CD4-positive, alpha-beta T cell treated with Interleukin-12 subunit alpha and Interleukin-12 subunit beta, for 1 hour (primary cell): ENCODE measurements around the gene DCTN3.

ENCODE experiments used
- DNase-seq: peaks from one replicate; pipeline ENCODE4 v3.0.0-alpha.2; 2020

DCTN3 gene

DNA sequence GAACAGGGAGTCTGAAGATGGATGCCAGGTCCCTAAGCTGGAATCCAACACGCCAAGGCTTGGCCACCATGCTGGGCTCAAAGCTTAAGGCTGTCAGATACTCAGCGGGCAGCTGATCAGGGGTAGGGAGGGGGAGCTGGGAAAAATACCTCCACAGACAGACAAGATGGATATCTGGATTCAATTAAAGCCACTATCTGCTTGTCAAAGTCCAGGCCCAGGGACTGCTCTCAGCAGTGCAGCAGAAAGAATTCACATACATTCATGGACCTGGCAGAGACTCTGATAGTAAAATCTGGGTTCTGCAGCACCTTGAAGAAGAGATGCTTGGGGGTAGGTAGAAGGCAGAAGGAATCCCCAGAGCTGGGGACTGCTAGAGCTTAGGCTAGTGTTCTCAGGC is 5.2 kb downstream of the DCTN3 start:
- no peak for DNase-seq

GRCh38 chr9:34612788-34613390 is 7.4 kb downstream of the DCTN3 start:
- DNase-seq = peak; percentile 79

DNA sequence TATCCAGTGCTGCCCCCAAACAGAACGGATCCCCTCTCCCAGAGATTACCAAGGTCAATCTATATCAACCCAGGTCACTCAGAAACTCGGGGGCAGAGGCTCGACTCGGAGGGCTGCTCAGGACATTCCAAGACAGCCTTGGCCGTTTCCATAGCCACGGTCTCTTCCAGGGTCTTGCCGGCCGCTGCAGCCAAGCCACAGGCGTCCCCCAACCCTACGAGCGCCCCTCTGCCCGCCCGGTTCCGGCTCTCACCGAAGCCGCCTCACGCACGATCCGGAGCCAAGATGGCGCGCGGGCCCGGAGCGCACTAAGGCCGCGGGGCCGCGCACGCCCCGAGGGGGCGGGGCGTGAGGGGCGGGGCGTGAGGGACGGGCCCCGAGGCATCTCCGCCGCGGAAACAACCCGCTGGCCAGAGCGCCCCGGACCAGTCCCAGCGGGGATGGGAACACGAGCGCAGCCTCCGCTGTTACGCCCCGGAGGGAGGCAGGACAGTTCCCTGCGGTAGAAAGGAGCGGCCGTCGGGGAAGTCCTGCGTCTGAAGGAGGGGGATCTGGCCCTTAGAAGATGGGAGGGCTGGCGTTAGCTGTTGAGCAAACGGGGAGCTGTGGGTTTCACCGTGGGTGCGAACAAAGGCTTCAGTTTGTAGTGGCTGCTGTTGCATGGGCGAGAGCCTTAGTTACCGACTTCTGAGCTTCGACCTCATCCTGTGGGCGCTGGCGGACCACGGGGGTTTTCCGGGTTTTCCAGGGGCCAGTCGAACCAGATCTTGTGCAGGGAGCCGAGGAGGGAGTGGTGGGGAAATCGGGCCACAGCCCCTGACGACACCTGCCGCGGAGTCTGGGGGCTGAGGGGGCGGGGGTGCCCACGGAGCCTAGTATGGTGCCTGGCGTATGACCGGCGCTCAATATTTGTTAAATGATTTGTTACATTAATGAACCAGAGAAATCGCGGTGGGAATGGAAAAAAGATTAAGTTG is 8.2 kb downstream of the DCTN3 start, which contains the start of gene RPP25L:
Gene RPP25L, minus strand, starts transcription at position 287 of the 977 bp plus-strand sequence. CDS start 801 bp downstream, outside the sequence.
- peak; percentile 87 for DNase-seq

GRCh38 chr9:34611251-34611810 is 9.0 kb downstream of the DCTN3 start:
- DNase-seq = no peak

- DNase-seq = no peak
Observed at GRCh38 chr9:34610434-34611206, 9.7 kb downstream of the DCTN3 start.

GRCh38 chr9:34607331-34607730 is 13.0 kb downstream of the DCTN3 start:
- no peak for DNase-seq

DNA sequence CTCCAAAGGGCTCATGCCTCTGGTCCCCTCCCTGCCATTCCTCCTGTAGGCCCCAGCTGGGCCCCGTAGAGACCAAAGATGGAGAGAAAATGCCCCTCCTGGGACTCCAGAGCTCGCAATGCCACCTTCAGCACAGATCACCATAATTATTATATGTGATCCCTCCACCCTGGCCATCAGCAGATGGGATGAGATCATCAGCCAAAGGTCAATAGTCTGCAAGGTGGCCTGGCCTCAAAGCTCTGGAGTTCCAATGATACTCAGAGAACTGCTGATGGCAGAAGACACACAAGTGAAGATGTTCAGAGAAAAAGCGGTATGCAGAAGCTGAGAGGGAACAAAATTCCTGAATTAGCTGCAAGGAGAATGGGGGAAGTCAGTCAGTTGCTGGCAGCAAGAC is 13.4 kb downstream of the DCTN3 start:
- no peak for DNase-seq

DNA sequence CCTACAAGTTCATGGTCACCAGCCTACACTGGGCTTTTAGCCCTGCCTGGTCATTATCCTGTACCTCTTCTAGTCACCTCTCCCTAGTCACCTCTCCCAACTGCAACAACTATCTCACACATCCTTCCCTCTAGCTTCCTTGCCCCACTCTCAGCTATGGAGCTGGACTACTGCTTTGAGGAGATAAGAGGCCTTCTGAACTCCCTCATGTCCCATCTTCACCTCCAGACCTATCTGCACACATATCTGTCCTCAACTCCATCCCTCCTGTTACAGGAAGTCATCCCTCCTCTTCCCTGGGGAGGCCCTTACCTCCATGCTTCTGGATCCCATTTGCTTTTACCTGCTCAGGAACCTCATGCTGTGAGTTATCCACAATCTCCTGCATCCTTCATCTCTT is 14.1 kb downstream of the DCTN3 start:
- DNase-seq = no peak

DNA sequence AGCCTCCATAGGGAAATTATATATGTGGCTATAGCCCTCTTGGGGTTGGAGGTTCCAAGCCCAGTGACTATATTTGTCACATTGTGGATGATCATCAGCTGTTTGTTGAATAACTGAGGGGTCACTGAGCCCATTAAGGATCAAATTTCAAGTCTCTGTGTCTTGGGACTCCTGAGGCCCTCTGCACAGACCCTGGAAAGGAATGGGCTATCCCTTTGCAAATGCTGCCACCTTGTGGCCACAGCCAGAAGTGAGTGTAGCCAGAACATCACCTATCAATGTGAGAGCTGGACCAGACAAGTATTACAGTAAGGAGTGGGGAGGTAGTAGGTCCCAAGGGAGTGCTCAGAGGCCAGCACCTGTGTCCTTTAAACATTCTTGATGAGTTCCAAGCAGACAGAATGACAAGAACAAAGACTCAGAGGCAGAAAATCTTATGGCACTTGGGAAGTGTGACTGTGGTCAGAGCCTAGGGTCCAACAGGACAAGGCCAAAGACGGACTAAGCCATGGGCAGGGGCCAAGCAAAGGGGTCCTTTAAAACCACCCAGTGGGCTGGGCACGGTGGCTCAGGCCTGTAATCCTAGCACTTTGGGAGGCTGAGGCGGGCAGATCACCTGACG is 16.6 kb downstream of the DCTN3 start:
- peak; percentile 83 for DNase-seq

GRCh38 chr9:34601937-34602573 is 18.2 kb downstream of the DCTN3 start:
- no peak for DNase-seq

DNA sequence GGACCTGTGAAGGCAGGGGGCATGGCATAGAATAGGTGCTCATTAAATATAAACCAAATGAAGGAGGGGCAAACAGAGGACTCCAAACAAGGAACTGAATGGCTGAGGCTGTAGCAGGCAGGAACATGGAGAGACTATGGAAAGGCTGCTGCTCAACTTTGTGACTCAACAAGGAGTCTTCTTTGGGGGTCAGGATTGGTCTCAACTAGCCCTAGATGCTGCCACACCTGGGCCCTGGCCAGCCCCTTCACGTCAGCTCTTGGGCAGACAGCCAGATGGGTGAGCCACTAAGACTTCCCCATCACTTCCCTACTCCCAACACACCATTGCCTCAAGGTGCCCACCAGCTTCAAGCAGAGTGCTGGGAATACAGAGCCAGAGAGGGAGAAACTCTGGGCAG is 19.4 kb downstream of the DCTN3 start:
- no peak for DNase-seq

GRCh38 chr9:34599546-34599945 is 20.7 kb downstream of the DCTN3 start:
- DNase-seq = no peak

DNA sequence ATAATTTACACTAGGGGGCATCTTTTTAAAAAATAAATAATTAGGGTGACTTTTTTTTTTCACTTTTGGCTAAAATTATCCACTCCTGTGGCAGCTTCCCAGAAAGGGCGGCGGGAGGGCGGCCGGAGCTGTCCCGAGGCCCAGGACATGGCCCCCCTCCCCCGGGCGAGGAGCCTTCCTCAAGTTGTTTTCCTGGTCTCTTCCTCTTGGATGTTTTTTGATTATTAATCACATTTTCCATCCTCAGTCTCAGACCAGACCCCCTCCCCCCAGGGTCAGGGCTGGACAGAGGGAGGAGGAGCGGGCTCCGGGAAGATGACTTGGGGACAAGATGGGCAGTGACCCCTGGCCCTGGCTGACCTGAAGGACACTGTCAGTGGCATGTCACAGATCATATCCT is 26.1 kb downstream of the DCTN3 start:
- DNase-seq = no peak

DNA sequence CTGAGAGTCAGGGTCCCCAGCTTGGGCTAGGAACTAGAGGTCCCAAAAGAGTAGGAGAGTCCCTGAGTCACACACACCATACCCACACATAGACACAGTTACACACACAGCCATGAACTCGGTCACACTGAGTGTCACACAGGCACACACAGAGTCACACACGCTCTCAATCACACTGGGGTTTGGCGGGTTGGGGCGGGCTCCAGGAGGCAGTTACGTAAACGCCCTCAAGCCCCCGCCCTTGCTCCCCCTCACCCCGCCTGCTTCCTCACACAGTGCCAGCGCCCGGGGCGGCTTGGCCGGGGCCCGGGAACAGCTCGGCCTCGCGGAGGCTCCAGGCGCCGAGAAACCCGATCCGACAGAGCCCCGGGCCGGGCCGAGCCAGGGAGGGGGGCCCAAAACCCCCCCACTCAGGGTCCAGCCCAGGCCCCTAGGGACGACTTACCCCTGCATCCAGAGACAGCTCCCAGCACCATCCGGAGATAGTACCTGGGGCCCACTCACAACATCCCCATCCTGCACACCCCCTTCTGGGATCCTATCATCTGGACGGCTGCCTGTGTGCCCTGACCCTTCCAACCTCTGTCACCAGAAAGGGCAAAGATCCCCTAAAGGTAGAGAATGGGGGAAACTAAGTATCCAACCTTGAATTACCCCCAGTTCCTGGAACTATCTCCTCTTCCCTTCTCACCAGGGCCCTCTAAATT is 27.2 kb downstream of the DCTN3 start:
- DNase-seq = no peak

DNA sequence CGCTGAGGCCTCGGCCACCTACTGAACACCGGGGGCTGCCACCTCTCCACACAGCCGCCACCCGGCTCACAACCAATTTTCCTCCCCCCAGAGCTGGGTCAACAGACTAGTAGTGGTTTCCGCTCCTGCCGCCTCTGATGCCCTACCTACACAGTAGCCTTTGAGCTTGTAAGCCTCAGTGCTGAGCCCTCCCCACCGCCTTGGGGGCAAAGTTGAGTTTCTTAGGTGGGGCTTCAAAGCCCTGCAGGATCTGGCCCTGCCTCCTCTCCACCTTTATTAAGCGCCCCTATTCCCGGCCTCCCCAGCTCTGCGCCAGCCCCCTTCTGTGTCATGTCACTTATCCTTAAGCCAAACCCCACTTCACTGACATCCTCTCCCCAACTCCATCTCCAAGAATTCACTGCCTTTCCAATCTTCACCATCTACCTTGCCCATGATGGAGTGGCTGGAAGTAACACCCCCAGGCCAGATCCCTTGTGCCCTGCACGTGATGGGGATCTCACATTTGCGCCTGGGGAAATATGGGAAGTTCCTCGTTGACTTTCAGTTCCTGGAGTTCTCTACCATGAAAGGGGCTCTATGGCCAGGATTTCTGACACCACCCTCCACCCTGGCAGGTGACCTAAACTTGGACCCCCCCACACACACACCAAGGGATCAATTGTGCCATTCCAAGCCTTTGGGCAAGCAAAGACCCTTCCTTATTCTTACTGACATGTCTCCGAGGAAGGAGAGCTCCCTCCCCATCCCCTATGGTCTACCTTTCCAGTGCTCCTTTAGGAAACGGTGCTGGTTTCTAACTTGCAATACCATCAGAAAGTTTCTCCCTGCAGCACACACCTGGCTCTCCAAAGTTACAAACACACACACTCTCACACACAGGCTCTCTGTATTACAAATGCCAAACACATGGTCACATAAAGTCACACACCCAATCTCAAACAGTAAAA is 28.1 kb downstream of the DCTN3 start:
- DNase-seq = no peak

DNA sequence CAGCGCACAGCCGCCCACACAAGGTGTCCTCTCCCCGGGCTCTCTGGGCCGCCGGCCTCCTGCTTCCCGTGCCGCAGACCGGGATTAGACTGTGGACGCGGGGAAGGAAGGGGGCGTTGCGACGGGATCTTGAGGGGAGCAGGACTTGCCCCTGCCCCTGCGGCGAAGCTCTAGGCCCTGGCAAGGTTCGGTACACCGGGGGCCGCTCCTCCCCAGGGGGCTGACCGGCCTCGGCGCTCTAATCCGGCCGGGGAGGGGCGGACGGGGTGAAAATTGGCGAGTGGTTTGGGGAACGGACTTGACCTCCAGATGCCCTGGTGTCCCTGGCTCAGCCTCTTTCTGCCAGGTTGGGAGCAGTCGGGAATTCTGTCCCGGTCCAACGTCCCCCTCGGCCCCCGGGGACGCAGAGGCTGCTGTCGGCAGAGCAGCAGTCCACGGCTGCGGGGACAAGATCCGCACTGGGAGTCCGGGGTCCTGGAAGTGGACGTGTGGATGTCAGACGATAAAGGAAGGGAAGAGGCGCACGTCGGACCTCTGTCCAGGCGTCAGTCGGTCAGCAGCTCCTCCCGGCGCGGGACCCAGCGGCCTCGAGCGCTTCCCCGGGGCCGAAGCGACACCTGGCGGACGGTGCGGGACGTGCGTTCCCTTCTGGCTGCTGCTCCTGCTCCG is 28.9 kb downstream of the DCTN3 start:
- peak; percentile 75 for DNase-seq

DNA sequence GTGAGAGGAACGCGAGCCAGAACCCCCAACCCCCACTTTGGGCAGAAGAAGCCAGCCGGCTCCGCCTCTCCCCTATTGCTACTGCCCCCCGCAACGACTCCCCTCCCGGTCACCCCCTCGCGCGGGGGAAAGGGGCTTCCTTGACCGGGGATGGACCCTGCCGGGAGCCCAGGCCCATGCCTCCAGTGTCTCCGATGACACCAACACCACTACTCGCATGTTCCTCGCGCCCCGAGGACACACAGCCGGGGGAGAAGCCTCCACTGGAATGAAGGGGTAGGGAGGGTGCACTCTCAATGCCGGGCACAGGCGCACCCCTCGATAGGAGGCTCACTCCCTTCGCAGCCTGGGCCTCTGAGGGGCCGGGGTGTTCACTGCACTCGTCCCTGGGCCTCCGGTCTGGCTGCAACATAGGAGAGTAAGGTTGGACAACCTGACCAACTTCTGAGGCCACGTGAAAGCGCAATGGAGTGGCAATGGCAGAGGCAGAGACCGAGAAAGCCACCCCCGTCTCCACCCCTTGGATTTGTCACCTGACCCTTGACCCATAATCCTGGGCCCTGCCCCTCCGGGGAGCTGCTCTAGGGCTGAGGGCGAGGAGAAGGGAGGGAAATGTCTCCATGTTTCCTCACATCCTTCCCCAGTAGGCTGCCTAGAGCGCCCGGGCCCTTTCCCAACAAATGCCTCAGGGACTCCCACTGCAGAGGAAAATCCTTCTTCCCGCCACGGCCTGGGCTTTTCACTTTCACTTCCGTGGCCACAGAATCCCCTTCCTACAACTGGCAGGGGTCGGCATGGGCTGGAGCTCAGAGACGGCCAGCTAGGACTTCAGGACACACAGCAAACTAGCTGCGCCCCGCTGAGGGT is 29.7 kb downstream of the DCTN3 start:
- DNase-seq = no peak

- DNase-seq = no peak
Observed at GRCh38 chr9:34589636-34590380, 30.5 kb downstream of the DCTN3 start, which contains the start of gene CNTFR. CNTFR (minus strand) TSS chr9:34589724; CDS start chr9:34568981, 20,743 bp downstream.
